GM23248 (cell line): Measurements from ENCODE around the gene WDR54.

Source experiments
- EZH2 ChIP-seq: fragments of 200-600 bp; sonication (generic); IDR thresholded peaks from 2 replicates; pipeline ENCODE4 v1.6.1; 2018; ENCODE audit warnings: antibody characterized with exemption, mild to moderate bottlenecking; ENCODE audit not compliant: insufficient read depth, poor library complexity, severe bottlenecking
- EZH2phosphoT487 ChIP-seq: fragments of 200-600 bp; sonication (generic); IDR thresholded peaks from 2 replicates; pipeline ENCODE4 v1.6.1; 2018; ENCODE audit warnings: antibody characterized with exemption, moderate library complexity, mild to moderate bottlenecking, low read depth; ENCODE audit not compliant: insufficient read depth

DNA sequence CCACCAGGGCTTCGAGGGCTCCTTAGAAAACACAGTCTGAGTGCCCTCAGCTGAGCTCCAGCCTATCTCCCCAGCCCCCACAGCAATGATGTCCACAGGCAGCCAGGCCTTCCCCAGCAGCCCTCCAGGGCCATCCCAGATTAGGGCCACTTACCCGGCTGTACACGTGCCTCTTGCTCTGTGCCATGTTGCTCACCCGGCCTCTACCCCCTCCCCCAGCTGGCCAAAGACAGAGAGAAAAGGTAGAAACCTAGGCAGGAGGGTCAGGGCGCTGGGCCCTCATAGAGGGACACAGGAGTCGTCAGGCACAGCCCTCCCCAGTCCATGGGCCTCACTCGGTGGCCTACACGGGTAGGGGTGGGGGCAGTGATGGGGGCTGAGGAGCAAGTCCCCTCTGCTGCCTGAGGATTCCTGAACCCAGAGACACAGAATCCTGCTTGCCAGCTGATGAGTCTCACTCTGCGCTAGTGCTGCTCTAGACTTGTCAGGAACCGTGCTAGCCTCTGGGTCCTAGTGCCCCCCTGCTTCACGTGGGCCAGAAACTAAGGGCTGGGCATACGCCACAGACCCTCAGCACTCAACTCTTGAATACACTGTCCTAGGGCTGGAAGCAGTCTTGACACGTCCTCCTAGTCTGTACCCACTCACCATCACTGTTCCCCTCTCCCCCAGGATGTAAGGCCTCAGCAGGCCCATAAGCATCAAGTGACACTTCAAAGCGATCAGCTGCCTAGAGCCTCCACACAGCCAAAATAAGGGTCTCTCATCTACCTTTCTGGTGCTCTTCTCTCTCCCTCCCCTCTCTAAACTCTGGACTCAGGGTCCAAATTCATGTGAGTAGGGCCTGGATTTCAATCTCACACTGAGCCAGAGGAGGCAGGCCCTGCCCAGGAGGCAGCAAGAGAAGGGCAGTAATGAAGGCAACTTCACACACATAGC, 41.4 kb upstream of the WDR54 start, which contains the start of gene DCTN1:
- TF ChIP-seq EZH2 (no peak), EZH2phosphoT487 (no peak)
